PC-9 (cell line): ENCODE data around the gene OR51E2. TPM values are rescaled to one million over a fixed set of nuclear protein-coding genes. Genes with fewer than 3 reads are reported as not detected.

Source experiments
- BruUV-seq: library from RNA; stranded (reverse); fragments of 400-500 nt; replicated peaks from 2 replicates; lab custom pipeline; 2021; lab: Mats Ljungman, UMichigan
- CTCF ChIA-PET: fragments of 300-600 bp; sonication (Branson Sonifier 250); formaldehyde crosslinking; loops from one replicate; lab custom pipeline; 2022; ENCODE audit warnings: antibody characterized with exemption; lab: Charles Lee
- POLR2A ChIA-PET: fragments of 300-600 bp; sonication (Branson Sonifier 250); formaldehyde crosslinking; loops from one replicate; lab custom pipeline; 2022; ENCODE audit warnings: antibody characterized with exemption; ENCODE audit not compliant: unreplicated experiment; lab: Charles Lee
- DNase-seq, 2 experiments: peaks; one replicate each; pipeline versions ENCODE4 v3.0.0 to v3.0.0-alpha.2; 2015 to 2022; ENCODE audit warnings: mixed read lengths in 1 of 2
- H2AFZ ChIP-seq: fragments of 200-600 bp; sonication (generic); 2 replicates; pipeline ENCODE4 v1.8.1; 2017; ENCODE audit warnings: antibody characterized with exemption
- H3F3A ChIP-seq: fragments of 200-600 bp; sonication (generic); 2 replicates; pipeline ENCODE4 v1.8.1; 2017; ENCODE audit warnings: antibody characterized with exemption, mild to moderate bottlenecking, low read depth; ENCODE audit not compliant: insufficient read depth
- H3K27ac ChIP-seq: fragments of 200-600 bp; sonication (generic); 2 replicates; pipeline ENCODE4 v1.6.1; 2016; ENCODE audit warnings: mixed run types
- H3K27me3 ChIP-seq: fragments of 200-600 bp; sonication (generic); 2 replicates; pipeline ENCODE4 v1.6.1; 2016; ENCODE audit warnings: low read depth, mixed run types; ENCODE audit not compliant: insufficient read depth
- H3K36me3 ChIP-seq: fragments of 200-600 bp; sonication (generic); 2 replicates; pipeline ENCODE4 v1.6.1; 2016; ENCODE audit warnings: low read depth, mixed run types
- H3K4me1 ChIP-seq: fragments of 200-600 bp; sonication (generic); replicated peaks from 2 replicates; pipeline ENCODE4 v1.6.1; 2016; ENCODE audit warnings: mixed run types; ENCODE audit not compliant: insufficient read depth
- H3K4me2 ChIP-seq: fragments of 200-600 bp; sonication (generic); 2 replicates; pipeline ENCODE4 v1.6.1; 2017; ENCODE audit warnings: mixed run types
- H3K4me3 ChIP-seq: fragments of 200-600 bp; sonication (generic); 2 replicates; pipeline ENCODE4 v1.6.1; 2016; ENCODE audit warnings: mixed run types
- H3K79me2 ChIP-seq: fragments of 200-600 bp; sonication (generic); 2 replicates; pipeline ENCODE4 v1.6.1; 2017; ENCODE audit warnings: low read depth, mixed run types
- H3K9me2 ChIP-seq: fragments of 200-600 bp; sonication (generic); 2 replicates; pipeline ENCODE4 v1.8.1; 2017; ENCODE audit warnings: mild to moderate bottlenecking; ENCODE audit not compliant: insufficient read depth
- H3K9me3 ChIP-seq: fragments of 200-600 bp; sonication (generic); 2 replicates; pipeline ENCODE4 v1.8.1; 2016; ENCODE audit warnings: low read depth; ENCODE audit not compliant: insufficient read depth
- H4K20me1 ChIP-seq: fragments of 200-600 bp; sonication (generic); 2 replicates; pipeline ENCODE4 v1.8.1; 2017; ENCODE audit not compliant: insufficient read depth
- EZH2 ChIP-seq: fragments of 200-600 bp; sonication (generic); IDR thresholded peaks from 2 replicates; pipeline ENCODE4 v1.8.0; 2017; ENCODE audit warnings: antibody characterized with exemption, low read depth
- intact Hi-C: fragments of 100-400 bp; cut with micrococcal nuclease; formaldehyde crosslinking; loops from one replicate; pipeline ENCODE4 v1.10.0; 2022; ENCODE audit not compliant: unreplicated experiment
- total RNA-seq: library from RNA; stranded (reverse); gene quantifications from 2 replicates; pipeline ENCODE4 v1.2.3, GENCODE V29; 2021
- TF ChIP-seq, protein P1 (sequence below): fragments of 200-600 bp; sonication (generic); conservative IDR thresholded peaks from 2 replicates; pipeline ENCODE4 v1.6.1; 2017; ENCODE audit warnings: mixed run types, antibody characterized with exemption, mild to moderate bottlenecking, moderate library complexity

Gene OR51E2
- total RNA-seq, 1 experiment from 2014 or later: not detected

DNA sequence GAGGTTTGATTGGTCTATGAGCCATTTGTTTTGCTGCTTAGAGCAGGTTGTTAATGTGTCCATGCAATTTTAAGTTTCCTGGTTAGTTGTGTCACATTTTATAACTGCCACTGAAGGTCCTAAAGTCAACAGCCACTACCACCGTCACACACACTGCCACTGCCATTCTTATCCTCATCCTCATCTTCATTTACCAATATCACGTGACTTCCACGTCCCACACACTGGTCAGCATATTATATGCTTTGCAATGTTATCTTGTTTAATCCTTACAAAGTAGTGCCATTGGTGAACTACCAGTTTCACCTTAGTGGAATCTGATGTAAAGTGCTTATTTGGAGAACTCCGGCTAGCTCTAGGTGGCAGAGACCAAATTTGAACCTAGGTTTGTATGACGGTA is 16.6 kb upstream of the OR51E2 start:
- CTCF ChIA-PET: no interaction called here
- no peak overlapping the region for H3K4me3 ChIP-seq
- H3K79me2 ChIP-seq: no peaks in the 10 kb centered on the region
- POLR2A ChIA-PET: no interaction called here
- TF ChIP-seq EZH2: no peak
- TF ChIP-seq, protein P1, sequence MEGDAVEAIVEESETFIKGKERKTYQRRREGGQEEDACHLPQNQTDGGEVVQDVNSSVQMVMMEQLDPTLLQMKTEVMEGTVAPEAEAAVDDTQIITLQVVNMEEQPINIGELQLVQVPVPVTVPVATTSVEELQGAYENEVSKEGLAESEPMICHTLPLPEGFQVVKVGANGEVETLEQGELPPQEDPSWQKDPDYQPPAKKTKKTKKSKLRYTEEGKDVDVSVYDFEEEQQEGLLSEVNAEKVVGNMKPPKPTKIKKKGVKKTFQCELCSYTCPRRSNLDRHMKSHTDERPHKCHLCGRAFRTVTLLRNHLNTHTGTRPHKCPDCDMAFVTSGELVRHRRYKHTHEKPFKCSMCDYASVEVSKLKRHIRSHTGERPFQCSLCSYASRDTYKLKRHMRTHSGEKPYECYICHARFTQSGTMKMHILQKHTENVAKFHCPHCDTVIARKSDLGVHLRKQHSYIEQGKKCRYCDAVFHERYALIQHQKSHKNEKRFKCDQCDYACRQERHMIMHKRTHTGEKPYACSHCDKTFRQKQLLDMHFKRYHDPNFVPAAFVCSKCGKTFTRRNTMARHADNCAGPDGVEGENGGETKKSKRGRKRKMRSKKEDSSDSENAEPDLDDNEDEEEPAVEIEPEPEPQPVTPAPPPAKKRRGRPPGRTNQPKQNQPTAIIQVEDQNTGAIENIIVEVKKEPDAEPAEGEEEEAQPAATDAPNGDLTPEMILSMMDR: no peak
- H2AFZ ChIP-seq: no peak overlapping the region
- H3K4me2 ChIP-seq: no peak overlapping the region
- no peaks in the 10 kb centered on the region for H3K9me3 ChIP-seq
- H4K20me1 ChIP-seq: no peaks in the 10 kb centered on the region
- H3F3A ChIP-seq: no peaks in the 10 kb centered on the region
- no peaks in the 10 kb centered on the region for H3K36me3 ChIP-seq
- H3K4me1 ChIP-seq: no peaks in the 10 kb centered on the region
- DNase-seq: no peak
- no peaks in the 10 kb centered on the region for H3K9me2 ChIP-seq
- H3K27ac ChIP-seq: no peak overlapping the region
- no TSS peak for BruUV-seq
- intact Hi-C loops: no loop called here
- no peaks in the 10 kb centered on the region; the same call in 1 of the 2 replicates for H3K27me3 ChIP-seq

DNA sequence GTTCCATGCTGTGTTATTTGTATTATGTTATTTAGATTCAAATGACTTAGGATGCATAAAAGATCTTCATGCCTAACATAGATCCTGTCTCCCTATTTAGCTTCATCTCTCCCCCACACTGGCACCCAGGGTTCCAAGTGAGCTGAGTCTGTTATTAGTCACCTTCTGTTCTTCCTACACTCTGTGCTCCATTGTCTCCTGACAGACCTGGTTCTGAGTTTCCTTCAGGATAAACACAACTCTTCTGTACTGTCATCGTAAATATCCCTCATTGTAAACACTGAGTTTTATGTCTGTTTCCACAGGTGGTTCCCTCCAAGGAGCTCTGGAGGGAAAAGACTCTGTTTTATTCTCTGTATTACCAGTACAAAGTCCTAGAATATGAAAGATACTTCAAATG is 15.6 kb upstream of the OR51E2 start:
- H3K9me2 ChIP-seq: no peaks in the 10 kb centered on the region
- no peak overlapping the region for H3K4me2 ChIP-seq
- H3K27me3 ChIP-seq: no peaks in the 10 kb centered on the region; the same call in 1 of the 2 replicates
- no peak overlapping the region for H2AFZ ChIP-seq
- H4K20me1 ChIP-seq: no peaks in the 10 kb centered on the region
- H3K27ac ChIP-seq: no peak overlapping the region
- BruUV-seq: no TSS peak
- no peak for DNase-seq
- H3K36me3 ChIP-seq: no peaks in the 10 kb centered on the region
- TF ChIP-seq, protein P1: no peak
- TF ChIP-seq EZH2: no peak
- no peaks in the 10 kb centered on the region for H3K9me3 ChIP-seq
- H3K79me2 ChIP-seq: no peaks in the 10 kb centered on the region
- POLR2A ChIA-PET: no interaction called here
- no peaks in the 10 kb centered on the region for H3K4me1 ChIP-seq
- CTCF ChIA-PET: no interaction called here
- H3K4me3 ChIP-seq: no peak overlapping the region
- H3F3A ChIP-seq: no peaks in the 10 kb centered on the region
- intact Hi-C loops: no loop called here

DNA sequence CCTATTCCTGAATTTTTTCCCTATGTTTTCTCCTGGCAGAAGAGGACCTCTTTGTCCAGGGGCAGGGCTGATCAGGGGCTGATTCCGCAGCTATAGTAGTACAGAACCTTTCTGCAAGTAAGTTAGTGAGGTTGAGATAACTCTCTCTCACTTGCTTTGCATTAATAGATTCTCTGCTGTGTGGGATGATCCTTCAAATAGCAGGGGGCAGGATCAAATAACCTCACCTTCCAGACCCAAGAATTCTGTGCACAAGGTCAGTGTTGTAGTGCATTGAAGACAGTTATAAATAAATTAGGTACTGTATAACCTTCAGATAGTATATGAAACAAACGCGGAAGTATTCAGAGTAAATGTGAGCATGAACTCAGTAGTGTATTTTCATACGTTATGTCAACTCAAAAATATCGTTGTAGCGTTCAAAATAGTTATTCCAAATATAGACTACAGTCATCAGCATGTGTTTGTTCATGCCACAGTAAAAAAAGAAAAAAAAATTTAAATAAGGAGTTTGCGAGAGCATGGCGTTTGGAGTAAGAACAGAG is 7.2 kb upstream of the OR51E2 start:
- intact Hi-C loops: no loop called here
- no peak overlapping the region for H3K4me3 ChIP-seq
- TF ChIP-seq, protein P1: no peak
- TF ChIP-seq EZH2: no peak

More for the DNA sequence above, 7.2 kb upstream of the OR51E2 start:
- H2AFZ ChIP-seq: no peak overlapping the region
- no peaks in the 10 kb centered on the region for H3K79me2 ChIP-seq
- H3K9me2 ChIP-seq: no peaks in the 10 kb centered on the region
- ChIA-PET POLR2A (no interaction called here), CTCF (no interaction called here)
- BruUV-seq: no TSS peak
- no peak overlapping the region for H3K4me2 ChIP-seq
- H3K36me3 ChIP-seq: no peaks in the 10 kb centered on the region
- no peaks in the 10 kb centered on the region for H3K9me3 ChIP-seq
- DNase-seq: no peak
- H3F3A ChIP-seq: no peaks in the 10 kb centered on the region
- no peaks in the 10 kb centered on the region for H3K27me3 ChIP-seq
- H4K20me1 ChIP-seq: no peaks in the 10 kb centered on the region
- no peaks in the 10 kb centered on the region for H3K4me1 ChIP-seq
- no peak overlapping the region for H3K27ac ChIP-seq
